ENCODE results near the gene IL17RE. TPM values are rescaled to one million over a fixed set of nuclear protein-coding genes. Genes with fewer than 3 reads are reported as not detected.

The IL17RE gene
- total RNA-seq, 4 donors from 2014 or later, result 71.1 to 117 (median 81.1) TPM

GRCh38 chr3:9914011-9914410, 11.4 kb downstream of the IL17RE start:
- intact Hi-C loops (cut with DNase I; ENCODE audit: low total_unique reads), result loop anchor here (10.0 kb wide), 1 partner anchor 59 kb away; no protein-coding TSS in a partner anchor
- DNase-seq (ENCODE audit: low spot score in 2 of 2), result no peak

DNA sequence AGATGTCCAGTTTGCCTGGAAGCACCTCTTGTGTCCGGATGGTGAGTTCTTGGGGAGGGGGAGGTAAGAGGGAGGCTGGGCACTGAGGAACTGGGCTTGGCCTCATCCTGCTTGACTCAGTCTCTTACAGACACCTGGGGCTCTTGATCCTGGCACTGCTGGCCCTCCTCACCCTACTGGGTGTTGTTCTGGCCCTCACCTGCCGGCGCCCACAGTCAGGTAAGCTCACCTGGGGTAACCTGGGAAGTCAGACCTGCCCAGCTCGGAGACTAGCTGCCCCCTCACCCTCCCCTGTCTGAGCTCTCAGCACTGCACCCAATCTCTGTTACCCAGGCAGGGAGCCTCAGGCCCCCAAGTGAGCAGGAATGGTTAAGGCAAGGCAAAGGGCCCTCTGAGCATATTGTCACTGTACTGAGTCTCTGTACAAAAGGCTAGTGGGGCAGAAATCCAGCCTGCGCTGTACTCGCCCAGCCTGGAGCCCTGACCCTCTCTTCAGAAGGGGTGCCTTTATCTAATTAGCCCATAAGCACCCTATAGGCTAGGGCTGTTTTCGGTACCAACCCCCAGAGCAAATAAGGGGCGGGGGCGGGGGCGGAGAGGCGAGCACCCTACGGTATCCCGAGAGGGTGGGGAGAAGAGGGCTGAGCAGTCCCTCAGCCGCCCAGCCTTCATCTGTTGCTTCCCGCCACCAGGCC, 12.1 kb downstream of the IL17RE start:
- 49 to 59% methylated on average over 3 to 7 of the region's 15 CpGs for WGBS, 2 donors
- no peak for DNase-seq (ENCODE audit: low spot score in 2 of 2)
- intact Hi-C loops (cut with DNase I; ENCODE audit: low total_unique reads), result loop anchor here (10.0 kb wide), 1 partner anchor 60 kb away; no protein-coding TSS in a partner anchor
- H3K4me3 ChIP-seq (ENCODE audit: low read depth, poor library complexity, severe bottlenecking), result no peak overlapping the region
- TF ChIP-seq POLR2A (IDR thresholded peaks at IDR 0.05), result no peak
- TF ChIP-seq, protein P1, sequence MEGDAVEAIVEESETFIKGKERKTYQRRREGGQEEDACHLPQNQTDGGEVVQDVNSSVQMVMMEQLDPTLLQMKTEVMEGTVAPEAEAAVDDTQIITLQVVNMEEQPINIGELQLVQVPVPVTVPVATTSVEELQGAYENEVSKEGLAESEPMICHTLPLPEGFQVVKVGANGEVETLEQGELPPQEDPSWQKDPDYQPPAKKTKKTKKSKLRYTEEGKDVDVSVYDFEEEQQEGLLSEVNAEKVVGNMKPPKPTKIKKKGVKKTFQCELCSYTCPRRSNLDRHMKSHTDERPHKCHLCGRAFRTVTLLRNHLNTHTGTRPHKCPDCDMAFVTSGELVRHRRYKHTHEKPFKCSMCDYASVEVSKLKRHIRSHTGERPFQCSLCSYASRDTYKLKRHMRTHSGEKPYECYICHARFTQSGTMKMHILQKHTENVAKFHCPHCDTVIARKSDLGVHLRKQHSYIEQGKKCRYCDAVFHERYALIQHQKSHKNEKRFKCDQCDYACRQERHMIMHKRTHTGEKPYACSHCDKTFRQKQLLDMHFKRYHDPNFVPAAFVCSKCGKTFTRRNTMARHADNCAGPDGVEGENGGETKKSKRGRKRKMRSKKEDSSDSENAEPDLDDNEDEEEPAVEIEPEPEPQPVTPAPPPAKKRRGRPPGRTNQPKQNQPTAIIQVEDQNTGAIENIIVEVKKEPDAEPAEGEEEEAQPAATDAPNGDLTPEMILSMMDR (IDR thresholded peaks at IDR 0.05), result no peak

More at GRCh38 chr3:9914011-9914410, 11.4 kb downstream of the IL17RE start:
- TF ChIP-seq, protein P1 (IDR thresholded peaks at IDR 0.05), result no peak
- TF ChIP-seq POLR2A (IDR thresholded peaks at IDR 0.05), result no peak
- no peak overlapping the region for H3K4me3 ChIP-seq (ENCODE audit: low read depth, poor library complexity, severe bottlenecking)
- 21 to 27% methylated on average over 1 of the region's 1 CpG for WGBS, 2 donors

DNA sequence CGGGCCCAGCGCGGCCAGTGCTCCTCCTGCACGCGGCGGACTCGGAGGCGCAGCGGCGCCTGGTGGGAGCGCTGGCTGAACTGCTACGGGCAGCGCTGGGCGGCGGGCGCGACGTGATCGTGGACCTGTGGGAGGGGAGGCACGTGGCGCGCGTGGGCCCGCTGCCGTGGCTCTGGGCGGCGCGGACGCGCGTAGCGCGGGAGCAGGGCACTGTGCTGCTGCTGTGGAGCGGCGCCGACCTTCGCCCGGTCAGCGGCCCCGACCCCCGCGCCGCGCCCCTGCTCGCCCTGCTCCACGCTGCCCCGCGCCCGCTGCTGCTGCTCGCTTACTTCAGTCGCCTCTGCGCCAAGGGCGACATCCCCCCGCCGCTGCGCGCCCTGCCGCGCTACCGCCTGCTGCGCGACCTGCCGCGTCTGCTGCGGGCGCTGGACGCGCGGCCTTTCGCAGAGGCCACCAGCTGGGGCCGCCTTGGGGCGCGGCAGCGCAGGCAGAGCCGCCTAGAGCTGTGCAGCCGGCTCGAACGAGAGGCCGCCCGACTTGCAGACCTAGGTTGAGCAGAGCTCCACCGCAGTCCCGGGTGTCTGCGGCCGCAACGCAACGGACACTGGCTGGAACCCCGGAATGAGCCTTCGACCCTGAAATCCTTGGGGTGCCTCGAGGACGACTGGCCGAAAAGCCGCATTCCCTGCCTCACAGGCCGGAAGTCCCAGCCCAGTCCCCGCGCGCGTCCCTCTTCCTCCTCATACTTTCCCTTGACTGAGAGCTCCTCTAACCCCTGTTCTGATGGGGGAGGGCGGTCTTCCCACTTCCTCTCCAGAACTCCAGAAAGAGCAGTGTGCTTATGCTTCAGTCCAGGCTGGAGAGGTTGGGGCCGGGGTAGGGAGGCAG, 12.8 kb downstream of the IL17RE start:
- peak overlapping the region; percentile 21 for H3K4me3 ChIP-seq (ENCODE audit: low read depth, poor library complexity, severe bottlenecking)
- TF ChIP-seq, protein P1 (IDR thresholded peaks at IDR 0.05), result no peak
- no peak for TF ChIP-seq POLR2A (IDR thresholded peaks at IDR 0.05)
- intact Hi-C loops (cut with DNase I; ENCODE audit: low total_unique reads), result loop anchor here (10.0 kb wide), 1 partner anchor 61 kb away; no protein-coding TSS in a partner anchor
- 21 to 65% methylated on average over 52 to 73 of the region's 99 CpGs for WGBS, 2 donors
- DNase-seq (ENCODE audit: low spot score in 2 of 2), result peak in 1 of 2 donors; percentile 93

- intact Hi-C loops (cut with DNase I; ENCODE audit: low total_unique reads), result loop anchor here (10.0 kb wide), 1 partner anchor 62 kb away; no protein-coding TSS in a partner anchor
- no peak for DNase-seq (ENCODE audit: low spot score in 2 of 2)
- WGBS, 2 donors, result 36 to 40% methylated on average over 7 of the region's 7 CpGs
- H3K4me3 ChIP-seq (ENCODE audit: low read depth, poor library complexity, severe bottlenecking), result no peak overlapping the region
- TF ChIP-seq POLR2A (IDR thresholded peaks at IDR 0.05), result no peak
- TF ChIP-seq, protein P1 (IDR thresholded peaks at IDR 0.05), result no peak
Measured at GRCh38 chr3:9916346-9916733, 13.7 kb downstream of the IL17RE start.

GRCh38 chr3:9916734-9917680, 14.4 kb downstream of the IL17RE start, which contains the start of gene IL17RC:
Gene IL17RC, plus strand, starts transcription at chr3:9917098. Its CDS starts 218 bp downstream, at chr3:9917316.
- TF ChIP-seq, protein P1 (IDR thresholded peaks at IDR 0.05), result no peak
- TF ChIP-seq POLR2A (IDR thresholded peaks at IDR 0.05), result no peak
- 7 to 10% methylated on average over 17 to 18 of the region's 19 CpGs for WGBS, 2 donors
- H3K4me3 ChIP-seq (ENCODE audit: low read depth, poor library complexity, severe bottlenecking), result peak within 1 kb of the TSS; percentile 49
- peak; percentile 91 to 97 for DNase-seq (ENCODE audit: low spot score in 2 of 2)
- intact Hi-C loops (cut with DNase I; ENCODE audit: low total_unique reads), result loop anchor here (10.0 kb wide), 1 partner anchor 62 kb away; no protein-coding TSS in a partner anchor

Data from lower leg skin (tissue), 4 donors.